Fibroblast of pulmonary artery (primary cell): ENCODE measurements around the gene CXCR6.

Source experiments
- DNase-seq: peaks from one replicate; pipeline ENCODE4 v3.0.0-alpha.2; 2010; ENCODE audit warnings: low read depth
- H3K4me3 ChIP-seq: replicated peaks from 2 replicates; pipeline ENCODE4 v1.5.1; 2011; ENCODE audit warnings: low read depth, mild to moderate bottlenecking, control low read depth, low read length, moderate library complexity
- CTCF ChIP-seq: IDR thresholded peaks from 2 replicates; pipeline ENCODE4 v1.5.1; 2011; ENCODE audit warnings: mild to moderate bottlenecking, control low read depth, low read length, inconsistent platforms; ENCODE audit errors: missing control alignments

CXCR6 gene

GRCh38 chr3:45933591-45933990 lies 9.7 kb upstream of the CXCR6 start:
- no peak for TF ChIP-seq CTCF
- no peak for DNase-seq
- no peak overlapping the region for H3K4me3 ChIP-seq

- no peak for TF ChIP-seq CTCF
- DNase-seq: no peak
- H3K4me3 ChIP-seq: no peak overlapping the region
Observed at GRCh38 chr3:45936261-45936660, 7.0 kb upstream of the CXCR6 start.

- H3K4me3 ChIP-seq: no peak overlapping the region
- no peak for TF ChIP-seq CTCF
- no peak for DNase-seq
Observed at GRCh38 chr3:45937206-45938042, 5.8 kb upstream of the CXCR6 start.

- H3K4me3 ChIP-seq: no peak overlapping the region
- no peak for DNase-seq
- TF ChIP-seq CTCF: no peak
Observed at GRCh38 chr3:45938043-45938435, 5.2 kb upstream of the CXCR6 start.

- peak; percentile 95 for DNase-seq
- no peak overlapping the region for H3K4me3 ChIP-seq
- peak; percentile 94 for TF ChIP-seq CTCF
Observed at GRCh38 chr3:45938864-45939263, 4.4 kb upstream of the CXCR6 start.

- no peak for DNase-seq
Observed at GRCh38 chr3:45939341-45939771, 3.9 kb upstream of the CXCR6 start.

More at GRCh38 chr3:45939341-45939771, 3.9 kb upstream of the CXCR6 start:
- TF ChIP-seq CTCF: no peak
- no peak overlapping the region for H3K4me3 ChIP-seq
